Transverse colon (tissue), 4 donors: ENCODE results near the gene CAPN5. TPM values are rescaled to one million over a fixed set of nuclear protein-coding genes. Genes with fewer than 3 reads are reported as not detected.
A peak's percentile ranks its signal among the peaks of the same experiment; 100 is the strongest.

ENCODE experiments used
- DNase-seq: peaks from one replicate; pipeline ENCODE4 v3.0.0-alpha.2; 2019
- H3K27ac ChIP-seq, 4 donors: fragments of 200-600 bp; sonication (generic); 2 replicates each; pipeline ENCODE4 v1.5.1; 2016 to 2018; ENCODE audit warnings: inconsistent platforms in 4 of 4
- H3K27me3 ChIP-seq: fragments of 200-600 bp; sonication (generic); 2 replicates; pipeline ENCODE4 v1.5.1; 2017; ENCODE audit warnings: inconsistent platforms
- H3K36me3 ChIP-seq, 4 donors: fragments of 200-600 bp; sonication (generic); 2 replicates each; pipeline ENCODE4 v1.5.1; 2017 to 2019; ENCODE audit warnings: inconsistent platforms in 4 of 4
- H3K4me1 ChIP-seq, 4 donors: fragments of 200-600 bp; sonication (generic); 2 replicates each; pipeline ENCODE4 v1.5.1; 2017 to 2020; ENCODE audit warnings: inconsistent platforms in 4 of 4
- H3K4me3 ChIP-seq, 4 donors: fragments of 200-600 bp; sonication (generic); 1 replicate in 1 of 4; 2 replicates in 3 of 4; pipeline versions ENCODE4 v1.5.1 to v1.6.1; 2017 to 2019; ENCODE audit warnings: inconsistent platforms in 4 of 4
- H3K9me3 ChIP-seq, 2 donors: fragments of 200-600 bp; sonication (generic); 2 replicates each; pipeline ENCODE4 v1.5.1; 2017 to 2019; ENCODE audit warnings: inconsistent platforms in 2 of 2
- EP300 ChIP-seq: sonication (generic); formaldehyde crosslinking; IDR thresholded peaks from one replicate; pipeline ENCODE4 v1.6.1; 2017; ENCODE audit warnings: antibody characterized with exemption, low read depth
- POLR2A ChIP-seq: fragments of 450-650 bp; IDR thresholded peaks from one replicate; pipeline ENCODE4 v1.6.1; 2016; ENCODE audit warnings: antibody characterized with exemption, mild to moderate bottlenecking, moderate library complexity
- POLR2AphosphoS5 ChIP-seq, 3 donors: sonication (generic); formaldehyde crosslinking; IDR thresholded peaks; one replicate each; pipeline ENCODE4 v1.6.1; 2016; ENCODE audit warnings: antibody characterized with exemption in 3 of 3
- WGBS, 2 donors: methylation state at CpG; one replicate each; pipeline ENCODE4 v1.1.5; 2018; ENCODE audit warnings: low coverage in 1 of 2; 5-methylcytosine and 5-hydroxymethylcytosine counted together
- in situ Hi-C, 4 donors: fragments of 200-750 bp; cut with MboI; loops; one replicate each; pipeline versions ENCODE4 v1.15.0 to v1.15.1; 2017; ENCODE audit warnings: low sequenced_read_pairs in 3 of 4, low pct_ligation_motif_present in 1 of 4, low pct_unique_long_range_greater_than_20kb in 1 of 4
- intact Hi-C: fragments of 100-400 bp; cut with DNase I; formaldehyde crosslinking; loops from one replicate; pipeline ENCODE4 v1.15.1; 2023; ENCODE audit warnings: low total_unique reads
- total RNA-seq, 4 donors: library from RNA; depleted of rRNA; stranded (reverse); fragments of >200 nt; gene quantifications; one replicate each; pipeline ENCODE4 v1.1.0, GENCODE V29; 2016
- TF ChIP-seq, protein P1 (sequence below), 5 experiments: fragments of 200-600 bp in 3 of 5; fragments of 450-650 bp in 2 of 5; sonication (generic) in 3 of 5; IDR thresholded peaks; 1 replicate in 2 of 5; 2 replicates in 3 of 5; pipeline ENCODE4 v1.5.1; 2016 to 2017; ENCODE audit warnings: antibody characterized with exemption in 5 of 5, inconsistent platforms in 3 of 5, mild to moderate bottlenecking in 2 of 5, moderate library complexity in 1 of 5

The CAPN5 gene
- total RNA-seq, 4 donors from 2014 or later: 210 to 290 (median 214) TPM

DNA sequence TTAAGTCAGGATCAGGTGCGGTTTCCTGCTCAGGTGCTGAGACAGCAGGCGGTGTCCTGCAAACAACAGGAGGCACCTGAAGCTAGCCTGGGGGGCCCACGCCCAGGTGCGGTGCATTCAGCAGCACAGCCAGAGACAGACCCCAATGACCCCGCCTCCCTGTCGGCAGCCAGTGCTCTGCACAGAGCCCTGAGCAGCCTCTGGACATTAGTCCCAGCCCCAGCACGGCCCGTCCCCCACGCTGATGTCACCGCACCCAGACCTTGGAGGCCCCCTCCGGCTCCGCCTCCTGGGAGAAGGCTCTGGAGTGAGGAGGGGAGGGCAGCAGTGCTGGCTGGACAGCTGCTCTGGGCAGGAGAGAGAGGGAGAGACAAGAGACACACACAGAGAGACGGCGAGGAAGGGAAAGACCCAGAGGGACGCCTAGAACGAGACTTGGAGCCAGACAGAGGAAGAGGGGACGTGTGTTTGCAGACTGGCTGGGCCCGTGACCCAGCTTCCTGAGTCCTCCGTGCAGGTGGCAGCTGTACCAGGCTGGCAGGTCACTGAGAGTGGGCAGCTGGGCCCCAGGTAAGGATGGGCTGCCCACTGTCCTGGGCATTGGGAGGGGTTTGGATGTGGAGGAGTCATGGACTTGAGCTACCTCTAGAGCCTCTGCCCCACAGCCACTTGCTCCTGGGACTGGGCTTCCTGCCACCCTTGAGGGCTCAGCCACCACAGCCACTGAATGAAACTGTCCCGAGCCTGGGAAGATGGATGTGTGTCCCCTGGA, 61.3 kb downstream of the CAPN5 start, which contains the start of gene MYO7A:
Gene MYO7A, plus strand, starts transcription at position 327 of the 772 bp plus-strand sequence. CDS start 2,389 bp downstream, outside the sequence.
- no peaks in the 10 kb centered on the region for H3K27me3 ChIP-seq
- H3K4me1 ChIP-seq: peaks cover 9 to 28% (median 15%) of the 10 kb centered on the region in 4 donors
- no peaks in the 10 kb centered on the region for H3K36me3 ChIP-seq
- in situ Hi-C loops: no loop called here
- peak; percentile 56 for DNase-seq
- H3K9me3 ChIP-seq: no peaks in the 10 kb centered on the region
- 20 to 24% methylated on average over 3 to 16 of the region's 20 CpGs for whole genome bisulfite sequencing, 2 donors
- TF ChIP-seq, protein P1, sequence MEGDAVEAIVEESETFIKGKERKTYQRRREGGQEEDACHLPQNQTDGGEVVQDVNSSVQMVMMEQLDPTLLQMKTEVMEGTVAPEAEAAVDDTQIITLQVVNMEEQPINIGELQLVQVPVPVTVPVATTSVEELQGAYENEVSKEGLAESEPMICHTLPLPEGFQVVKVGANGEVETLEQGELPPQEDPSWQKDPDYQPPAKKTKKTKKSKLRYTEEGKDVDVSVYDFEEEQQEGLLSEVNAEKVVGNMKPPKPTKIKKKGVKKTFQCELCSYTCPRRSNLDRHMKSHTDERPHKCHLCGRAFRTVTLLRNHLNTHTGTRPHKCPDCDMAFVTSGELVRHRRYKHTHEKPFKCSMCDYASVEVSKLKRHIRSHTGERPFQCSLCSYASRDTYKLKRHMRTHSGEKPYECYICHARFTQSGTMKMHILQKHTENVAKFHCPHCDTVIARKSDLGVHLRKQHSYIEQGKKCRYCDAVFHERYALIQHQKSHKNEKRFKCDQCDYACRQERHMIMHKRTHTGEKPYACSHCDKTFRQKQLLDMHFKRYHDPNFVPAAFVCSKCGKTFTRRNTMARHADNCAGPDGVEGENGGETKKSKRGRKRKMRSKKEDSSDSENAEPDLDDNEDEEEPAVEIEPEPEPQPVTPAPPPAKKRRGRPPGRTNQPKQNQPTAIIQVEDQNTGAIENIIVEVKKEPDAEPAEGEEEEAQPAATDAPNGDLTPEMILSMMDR (IDR thresholded peaks at IDR 0.05): no peak
- TF ChIP-seq POLR2A: no peak
- no peak for TF ChIP-seq EP300
- no peak for TF ChIP-seq POLR2AphosphoS5 (IDR thresholded peaks at IDR 0.05)
- peak within 1 kb of the TSS; percentile 2 to 47 (median 18) for H3K4me3 ChIP-seq
- intact Hi-C loops: loop anchor here (10.0 kb wide), 1 partner anchor 57 kb away; no protein-coding TSS in a partner anchor
- peak within 1 kb of the TSS in 2 of 4 donors; percentile 2 to 8 for H3K27ac ChIP-seq

DNA sequence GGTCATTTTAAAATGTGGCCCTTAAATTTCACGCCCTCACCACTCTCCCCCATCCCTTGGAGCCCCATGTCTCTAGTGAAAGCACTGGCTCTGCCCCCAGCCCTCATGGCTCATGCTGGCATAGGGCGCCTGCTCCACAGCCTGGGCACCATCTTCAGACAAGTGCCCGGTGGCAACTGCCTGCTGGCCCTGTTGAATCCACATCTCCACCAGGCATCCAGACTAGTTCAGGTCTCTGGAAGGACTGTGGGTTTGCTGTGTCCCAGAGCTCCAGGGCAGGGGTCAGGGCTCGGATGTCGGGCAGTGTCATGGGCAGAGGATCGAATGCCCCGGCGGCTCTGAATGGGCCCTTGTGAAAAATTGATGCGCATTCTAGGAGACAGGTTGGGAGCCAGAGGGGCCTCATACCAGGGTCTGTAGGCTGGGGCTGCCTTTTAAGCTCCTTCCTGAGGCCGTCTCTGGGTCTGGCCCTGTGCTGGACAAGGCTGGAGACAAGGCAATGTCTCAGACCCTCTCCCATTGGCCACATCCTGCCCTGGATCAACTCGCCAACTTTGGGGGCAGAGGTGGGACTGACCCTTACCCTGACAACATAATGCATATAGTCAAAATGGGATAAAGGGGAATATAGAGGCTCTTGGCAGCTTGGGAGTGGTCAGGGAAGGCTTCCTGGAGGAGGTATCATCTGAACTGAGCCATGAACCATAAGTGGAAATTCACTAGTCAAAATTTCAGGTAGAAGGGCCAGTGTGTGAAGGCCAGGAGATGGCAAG, 62.5 kb downstream of the CAPN5 start:
- WGBS, 2 donors: 76 to 98% methylated on average over 2 to 11 of the region's 11 CpGs
- peaks cover 9 to 28% (median 15%) of the 10 kb centered on the region in 4 donors for H3K4me1 ChIP-seq
- H3K4me3 ChIP-seq: no peak overlapping the region
- DNase-seq: no peak
- H3K9me3 ChIP-seq: no peaks in the 10 kb centered on the region
- intact Hi-C loops: loop anchor here (10.0 kb wide), 1 partner anchor 56 kb away; no protein-coding TSS in a partner anchor
- no peak overlapping the region for H3K27ac ChIP-seq
- H3K36me3 ChIP-seq: no peaks in the 10 kb centered on the region
- H3K27me3 ChIP-seq: no peaks in the 10 kb centered on the region
- in situ Hi-C loops: no loop called here
- TF ChIP-seq, protein P1 (IDR thresholded peaks at IDR 0.05): no peak
- TF ChIP-seq POLR2A (no peak), EP300 (no peak), POLR2AphosphoS5 (IDR thresholded peaks at IDR 0.05) (no peak)

DNA sequence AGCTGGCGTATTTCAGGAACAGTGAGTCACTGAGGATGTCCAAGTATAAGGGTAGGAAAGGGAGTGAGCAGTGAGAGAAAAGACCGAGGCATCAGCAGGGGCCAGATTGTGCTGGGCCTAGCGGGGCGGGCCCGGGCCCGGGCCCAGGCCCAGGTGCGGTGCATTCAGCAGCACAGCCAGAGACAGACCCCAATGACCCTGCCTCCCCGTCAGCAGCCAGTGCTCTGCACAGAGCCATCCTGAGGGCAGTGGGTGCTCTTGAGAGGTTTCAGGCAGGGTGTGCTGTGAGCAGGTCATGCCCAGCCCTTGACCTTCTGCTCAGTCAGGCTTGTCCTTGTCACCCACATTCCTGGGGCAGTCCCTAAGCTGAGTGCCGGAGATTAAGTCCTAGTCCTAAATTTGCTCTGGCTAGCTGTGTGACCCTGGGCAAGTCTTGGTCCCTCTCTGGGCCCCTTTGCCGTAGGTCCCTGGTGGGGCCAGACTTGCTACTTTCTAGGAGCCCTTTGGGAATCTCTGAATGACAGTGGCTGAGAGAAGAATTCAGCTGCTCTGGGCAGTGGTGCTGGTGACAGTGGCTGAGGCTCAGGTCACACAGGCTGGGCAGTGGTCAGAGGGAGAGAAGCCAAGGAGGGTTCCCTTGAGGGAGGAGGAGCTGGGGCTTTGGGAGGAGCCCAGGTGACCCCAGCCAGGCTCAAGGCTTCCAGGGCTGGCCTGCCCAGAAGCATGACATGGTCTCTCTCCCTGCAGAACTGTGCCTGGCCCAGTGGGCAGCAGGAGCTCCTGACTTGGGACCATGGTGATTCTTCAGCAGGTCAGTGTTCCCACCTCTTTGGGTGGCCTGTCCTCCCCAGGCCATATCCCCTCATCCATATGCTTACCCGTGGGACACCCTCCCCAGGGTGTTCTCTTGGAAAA, 63.3 kb downstream of the CAPN5 start:
- Histone ChIP-seq H3K27ac (no peak overlapping the region), H3K9me3 (no peaks in the 10 kb centered on the region), H3K36me3 (no peaks in the 10 kb centered on the region), H3K27me3 (no peaks in the 10 kb centered on the region), H3K4me3 (no peak overlapping the region), H3K4me1 (peaks cover 9 to 28% (median 15%) of the 10 kb centered on the region in 4 donors)
- no peak for DNase-seq
- in situ Hi-C loops: loop anchor here in 1 of 4 donors (10.0 kb wide), 1 partner anchor 55 kb away; no protein-coding TSS in a partner anchor
- TF ChIP-seq EP300 (no peak), POLR2A (no peak), POLR2AphosphoS5 (IDR thresholded peaks at IDR 0.05) (no peak)
- TF ChIP-seq, protein P1 (IDR thresholded peaks at IDR 0.05): no peak
- 83 to 87% methylated on average over 1 to 11 of the region's 11 CpGs for WGBS, 2 donors
- intact Hi-C loops: loop anchor here (10.0 kb wide), 2 partner anchors 55 to 425 kb away; no protein-coding TSS in a partner anchor
